GM18508 (cell line): ENCODE results near the gene FLNC.

Experiments used
- ATAC-seq: cut with Tn5 transposase; IDR thresholded peaks from one replicate; pipeline ENCODE4 v1.9.1; 2021; ENCODE audit warnings: moderate number of reproducible peaks; ENCODE audit not compliant: insufficient read depth, unreplicated experiment

The FLNC gene

DNA sequence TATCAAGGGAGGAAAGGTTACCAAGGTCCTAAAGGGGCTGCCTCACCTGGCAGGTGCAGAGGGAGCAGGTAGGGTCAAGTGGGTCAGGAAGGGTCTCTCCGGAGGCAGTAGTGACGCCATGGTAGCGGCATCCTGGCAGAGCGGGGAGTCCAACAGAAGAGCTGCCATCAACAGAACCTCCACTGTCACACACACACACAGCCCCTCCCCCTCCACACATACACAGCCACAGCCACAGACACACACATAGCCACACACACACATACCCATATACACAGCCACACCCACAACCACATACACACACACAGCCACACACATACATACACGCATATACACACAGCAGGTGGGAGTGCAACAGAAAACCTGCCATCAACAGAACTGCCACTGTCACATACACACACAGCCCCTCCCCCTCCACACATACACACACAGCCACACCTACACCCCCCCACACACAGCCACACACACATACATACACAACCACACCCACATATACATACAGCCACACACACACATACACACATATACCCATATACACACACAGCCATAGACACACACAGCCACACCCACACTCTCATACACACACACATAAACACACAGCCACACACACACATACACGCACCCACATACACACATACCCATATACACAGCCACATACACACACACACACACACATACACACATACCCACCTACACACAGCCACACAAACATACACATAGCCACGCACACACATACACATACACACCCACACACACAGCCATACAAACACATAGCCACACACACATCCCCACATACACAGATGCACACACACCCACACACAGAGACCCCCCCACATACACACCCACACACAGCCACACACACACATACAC, 57.2 kb downstream of the FLNC start:
- no peak for ATAC-seq

GRCh38 chr7:128888039-128888755, 58.0 kb downstream of the FLNC start:
- no peak for ATAC-seq

- ATAC-seq: no peak
These were observed 58.5 kb downstream of the FLNC start for GRCh38 chr7:128888756-128889095.

- no peak for ATAC-seq
These were observed 58.9 kb downstream of the FLNC start for GRCh38 chr7:128889121-128889520.

- ATAC-seq: no peak
These were observed 60.3 kb downstream of the FLNC start for GRCh38 chr7:128890306-128891109.

- ATAC-seq: no peak
These were observed 61.1 kb downstream of the FLNC start for GRCh38 chr7:128891110-128891941.

- no peak for ATAC-seq
These were observed 61.7 kb downstream of the FLNC start for GRCh38 chr7:128891942-128892269.

DNA sequence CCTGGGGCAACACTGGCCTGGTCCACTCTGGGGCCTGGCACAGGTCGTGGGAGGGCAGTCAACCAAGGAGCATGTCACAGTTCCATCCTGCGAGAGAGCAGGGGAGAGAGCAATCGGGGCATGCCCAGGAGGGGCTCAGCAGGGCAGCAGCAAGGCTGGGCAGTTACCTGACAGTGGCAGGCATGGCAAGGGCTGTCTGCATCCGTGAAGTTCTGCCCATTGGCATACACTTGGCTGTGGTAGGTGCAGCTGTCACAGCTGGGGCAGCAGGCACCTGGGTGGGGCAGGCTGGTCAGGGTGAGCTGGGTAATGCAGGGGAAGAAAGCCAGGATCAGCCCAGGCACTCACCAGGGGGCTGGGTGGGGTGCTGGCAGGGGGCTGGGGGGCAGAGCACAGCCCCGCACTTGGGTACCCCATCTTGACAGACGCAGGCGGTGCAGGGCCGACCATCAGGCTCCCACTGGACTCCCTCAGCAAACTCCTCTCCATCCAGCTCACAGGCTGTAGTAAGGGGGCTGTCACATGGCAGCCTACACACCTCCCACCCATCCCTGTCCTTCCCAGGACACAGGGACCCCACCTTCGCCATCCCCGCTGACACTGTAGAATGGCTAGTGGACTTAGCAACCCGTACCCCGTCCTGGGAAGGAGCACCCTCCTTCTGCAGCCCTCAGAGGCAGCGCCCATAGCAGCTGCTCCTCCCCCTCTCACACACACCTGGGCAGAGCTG, 62.5 kb downstream of the FLNC start:
- no peak for ATAC-seq

DNA sequence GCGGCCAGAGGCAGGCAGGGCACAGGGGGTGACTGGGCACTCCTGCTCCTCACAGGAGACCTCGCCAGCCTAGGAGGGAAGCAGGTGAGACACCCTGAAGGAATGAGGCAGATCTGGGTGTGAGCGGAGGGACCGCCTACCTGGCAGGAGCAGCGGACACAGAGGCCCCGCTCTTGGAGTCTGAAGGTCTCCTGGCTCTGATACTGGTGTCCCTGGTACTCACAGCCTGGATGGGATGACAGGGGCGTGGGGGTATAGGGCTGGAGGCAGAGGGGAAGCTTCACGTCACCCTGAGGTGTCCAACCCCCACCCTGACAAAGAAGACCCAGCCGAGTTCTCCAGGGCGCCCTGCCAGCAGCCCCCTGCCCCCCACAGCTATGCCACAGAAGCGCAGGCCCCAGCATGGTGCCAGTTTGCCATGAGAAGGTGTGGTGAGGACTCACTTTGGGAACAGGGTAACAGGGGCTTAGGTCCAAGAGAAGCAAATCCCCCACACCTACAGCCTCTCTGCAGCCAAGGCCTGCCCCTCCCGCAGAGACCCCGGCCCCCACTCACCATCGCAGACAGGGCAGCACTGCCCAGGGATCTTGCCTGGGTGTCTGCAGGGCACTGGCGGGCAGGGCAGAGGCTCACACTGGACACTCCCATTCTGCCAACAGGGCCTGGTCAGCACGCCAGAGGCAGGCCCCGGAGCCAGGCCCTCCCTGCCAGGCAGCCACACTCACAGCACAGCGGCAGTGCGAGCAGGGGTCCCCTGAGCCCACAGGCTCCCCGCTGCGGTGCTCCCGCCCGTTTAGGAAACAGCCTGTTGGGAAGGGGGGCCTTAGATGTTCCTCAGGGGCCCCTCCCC, 63.3 kb downstream of the FLNC start:
- no peak for ATAC-seq

GRCh38 chr7:128894101-128894440, 63.9 kb downstream of the FLNC start:
- no peak for ATAC-seq

DNA sequence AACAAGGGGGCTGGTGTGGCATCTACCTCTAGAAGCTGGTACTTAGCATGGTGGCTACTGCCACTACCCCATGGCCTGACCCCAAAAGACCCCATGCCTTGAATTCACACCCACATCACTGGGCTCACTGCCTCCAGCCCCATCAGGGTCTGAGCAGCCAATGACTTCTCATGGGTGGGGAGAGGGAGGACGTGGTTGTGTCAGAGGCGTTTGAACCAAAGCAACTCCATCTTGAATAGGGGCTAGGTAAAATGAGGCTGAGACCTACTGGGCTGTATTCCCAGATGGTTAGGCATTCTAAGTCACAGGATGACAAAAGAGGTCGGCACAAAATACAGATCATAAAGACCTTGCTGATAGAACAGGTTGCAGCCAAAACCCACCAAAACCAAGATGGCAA, 65.1 kb downstream of the FLNC start:
- ATAC-seq: no peak

- no peak for ATAC-seq
These were observed 69.2 kb downstream of the FLNC start for GRCh38 chr7:128899392-128899791.

- ATAC-seq: no peak
These were observed 70.0 kb downstream of the FLNC start for GRCh38 chr7:128900237-128900636.

DNA sequence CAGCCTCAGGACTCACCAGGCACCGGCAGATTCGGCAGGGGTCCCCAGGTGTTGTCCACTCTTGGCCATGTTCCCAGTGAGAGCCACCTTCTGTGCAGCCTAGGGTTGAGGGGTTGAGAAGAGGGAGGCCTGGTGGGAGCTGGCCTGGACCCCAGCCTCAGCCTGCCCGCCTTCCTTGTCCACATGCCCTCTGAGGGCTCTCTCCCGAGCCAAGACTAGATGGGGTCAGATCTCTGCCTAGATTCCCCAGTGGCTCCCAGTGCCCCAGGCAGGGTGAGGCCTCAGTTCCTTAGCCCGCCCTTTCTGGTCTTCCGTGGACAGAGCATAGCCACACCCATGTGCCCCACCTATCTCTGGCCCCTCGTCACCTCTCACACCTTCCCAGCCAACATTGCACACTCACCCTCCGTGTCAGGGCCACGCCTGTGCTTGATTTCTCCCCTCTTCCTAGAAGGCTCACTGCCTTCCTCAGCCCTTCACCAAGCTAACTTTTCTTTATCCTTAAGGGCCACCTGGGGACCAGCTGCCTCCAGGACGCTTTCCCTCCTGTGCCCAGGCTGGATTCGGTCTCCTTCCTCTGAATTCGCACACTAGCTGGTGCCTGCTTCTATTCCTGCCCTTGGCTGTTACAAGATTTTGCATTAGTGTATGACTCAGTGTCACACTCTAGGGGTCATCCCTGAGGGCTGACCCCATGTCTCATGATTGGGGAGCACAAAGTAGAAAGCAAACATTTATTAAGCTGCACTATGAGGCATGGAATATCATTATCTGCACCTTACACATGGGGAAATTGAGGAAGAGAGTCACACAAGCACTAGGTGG, 72.8 kb downstream of the FLNC start:
- no peak for ATAC-seq

DNA sequence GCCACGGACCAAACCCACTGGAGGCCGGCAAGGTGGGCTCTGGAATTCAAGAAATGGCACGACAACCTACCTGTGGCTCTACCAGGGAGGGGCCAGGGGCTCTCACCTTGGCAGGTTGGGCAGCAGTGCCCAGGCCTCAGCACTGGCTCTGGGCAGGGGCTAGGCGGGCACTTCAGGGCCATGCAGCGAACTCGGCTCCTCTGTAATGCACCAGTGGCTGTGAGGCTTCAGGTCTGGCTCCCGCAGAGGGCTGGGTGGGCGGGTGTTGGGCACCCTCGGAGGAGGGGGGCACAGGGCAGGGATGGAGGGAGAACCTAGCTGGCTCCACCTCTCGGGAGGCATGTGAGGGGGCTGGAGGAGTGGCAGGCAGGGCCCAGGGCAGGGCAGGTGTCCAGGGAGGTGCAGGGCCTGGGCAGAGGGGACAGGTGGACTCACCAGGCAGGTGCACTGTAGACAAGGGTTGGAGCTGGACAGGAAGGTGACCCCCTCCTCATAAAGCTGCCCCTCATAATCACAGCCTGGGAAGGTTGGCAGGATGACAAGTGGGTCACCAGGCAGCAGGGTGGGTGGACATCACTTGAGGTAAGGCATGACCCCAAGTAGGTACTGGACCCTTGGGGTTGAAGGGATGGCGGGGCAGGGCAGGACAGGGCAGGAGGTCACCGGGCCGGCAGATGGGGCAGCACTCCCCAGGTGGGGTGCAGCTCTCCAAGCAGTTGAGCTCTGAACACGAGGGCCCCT, 73.6 kb downstream of the FLNC start:
- ATAC-seq: no peak

DNA sequence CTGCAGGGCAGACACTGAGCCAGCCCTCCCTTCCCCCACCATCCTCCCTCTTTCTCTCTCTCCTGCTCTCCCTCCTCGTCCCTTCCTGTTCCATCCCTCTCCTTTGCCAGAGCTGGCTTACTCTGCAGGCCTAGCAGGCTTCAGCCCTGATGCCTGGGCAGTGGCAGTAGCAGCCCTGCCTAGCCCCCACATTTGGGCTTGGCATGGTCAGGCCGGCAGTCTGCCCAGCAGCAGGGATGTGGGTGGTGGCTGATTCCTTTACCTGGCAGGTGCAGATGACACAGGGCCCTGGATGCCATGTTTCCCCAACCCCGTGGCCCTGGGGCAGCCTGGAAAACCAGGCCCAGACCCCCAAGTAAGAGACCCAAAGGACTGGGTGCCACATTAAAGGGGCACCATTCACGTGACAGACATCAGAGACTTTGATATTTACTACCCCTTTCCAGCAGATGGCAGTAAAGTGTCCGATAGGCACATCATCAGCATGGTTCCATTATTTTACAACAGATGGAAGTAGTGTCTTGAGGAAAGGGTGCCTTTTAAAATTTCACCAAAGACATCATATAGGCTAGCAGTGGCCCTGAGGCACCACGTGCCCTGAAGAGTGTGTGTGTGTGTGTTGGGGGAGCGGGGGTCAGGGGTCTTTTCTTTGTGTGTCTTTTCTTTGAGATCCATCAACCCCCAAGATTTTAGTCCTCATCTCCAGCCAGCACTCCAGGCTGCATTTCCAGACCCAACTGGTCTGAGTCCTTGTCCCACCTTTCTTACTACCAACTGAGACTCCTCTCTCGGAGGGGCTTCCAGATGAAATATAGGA, 74.4 kb downstream of the FLNC start:
- no peak for ATAC-seq
